ENCODE data around the gene KIAA0930.
"Not testable (repeated sequence)": the region's sequence is repeated elsewhere in the genome, so short reads cannot be mapped to it uniquely, and the experiment has no call there.

KIAA0930 gene

DNA sequence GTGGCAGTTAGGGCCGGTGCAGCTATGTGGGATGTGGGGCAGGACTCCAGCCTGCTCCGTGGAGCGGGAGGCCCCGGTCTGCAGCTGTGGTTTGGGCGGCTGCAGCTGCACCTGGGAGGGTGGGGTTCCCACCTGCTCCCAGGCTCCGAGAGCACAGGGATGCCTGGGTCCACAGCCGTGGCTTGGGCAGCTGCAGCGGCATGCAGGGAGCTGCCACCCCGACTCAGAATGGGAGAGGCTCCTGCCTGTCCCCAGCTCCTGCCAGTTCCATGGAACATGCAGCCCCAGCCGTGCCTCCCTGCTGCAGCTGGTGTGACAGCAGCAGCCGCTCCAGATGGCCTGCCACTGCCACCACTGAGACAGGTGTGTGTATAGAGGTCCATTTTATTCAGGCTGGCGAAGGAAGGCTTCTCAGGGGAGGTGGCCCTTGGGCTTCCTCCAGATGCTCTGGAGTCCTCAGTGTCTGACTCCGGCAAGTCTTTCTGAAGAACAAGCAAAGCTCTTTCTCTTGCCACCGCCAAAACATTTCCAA lies 22.3 kb upstream of the KIAA0930 start:
- no peak for DNase-seq

DNA sequence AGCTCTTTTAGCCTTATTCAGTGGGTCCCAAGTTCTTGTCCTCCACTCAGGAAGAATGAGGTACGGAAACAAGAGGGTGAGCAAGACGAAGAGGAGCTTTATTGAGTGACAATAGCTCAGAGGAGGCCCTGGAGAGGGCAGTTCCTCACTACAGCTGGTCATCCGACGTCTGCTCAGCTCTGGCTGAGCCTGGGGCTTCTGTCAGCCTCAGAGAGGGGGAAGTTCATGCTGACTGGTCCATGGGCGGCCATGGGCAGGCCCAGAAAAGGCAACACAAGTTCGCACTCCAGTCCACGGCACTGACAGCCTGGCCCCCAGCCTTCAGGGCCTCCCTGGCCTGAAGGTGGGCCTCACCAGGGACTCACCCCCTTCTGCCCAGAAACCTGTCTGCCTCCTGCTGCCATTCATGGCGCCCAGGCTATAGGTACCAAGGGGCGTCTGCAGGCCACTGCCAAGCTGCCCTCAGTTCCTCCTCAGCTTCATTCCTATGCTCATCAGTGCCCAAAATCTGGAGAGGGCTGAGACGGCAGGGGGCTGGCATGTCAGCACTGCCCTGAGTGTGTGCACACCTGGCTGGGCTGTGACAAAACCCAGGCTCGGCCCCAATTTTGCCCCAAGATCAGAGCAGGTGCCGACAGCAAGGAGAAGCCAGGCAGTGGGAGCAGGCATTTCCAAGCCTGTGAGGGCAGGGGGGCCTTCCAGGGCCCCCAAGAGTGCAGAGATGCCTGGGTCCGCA lies 21.7 kb upstream of the KIAA0930 start:
- peak; percentile 27 for DNase-seq

- DNase-seq: no peak
These were observed 20.9 kb upstream of the KIAA0930 start for GRCh38 chr22:45261407-45262088.

DNA sequence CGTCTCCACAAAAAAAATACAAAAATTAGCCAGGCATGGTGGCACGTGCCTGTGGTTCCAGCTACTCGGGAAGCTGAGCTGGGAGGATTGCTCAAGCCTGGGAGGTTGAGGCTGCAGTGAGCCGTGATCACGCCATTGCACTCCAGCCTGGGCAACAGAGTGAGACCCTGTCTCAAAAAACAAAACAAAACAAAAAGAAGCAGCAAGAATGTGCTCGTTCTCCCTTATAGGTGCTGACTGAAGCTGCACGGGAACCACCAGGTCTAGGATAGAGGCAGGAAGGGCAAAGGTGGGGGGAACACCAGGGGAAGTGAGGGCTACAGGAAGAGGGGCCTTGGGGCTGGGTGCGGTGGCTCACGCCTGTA lies 19.7 kb upstream of the KIAA0930 start:
- not testable (repeated sequence) for DNase-seq

DNA sequence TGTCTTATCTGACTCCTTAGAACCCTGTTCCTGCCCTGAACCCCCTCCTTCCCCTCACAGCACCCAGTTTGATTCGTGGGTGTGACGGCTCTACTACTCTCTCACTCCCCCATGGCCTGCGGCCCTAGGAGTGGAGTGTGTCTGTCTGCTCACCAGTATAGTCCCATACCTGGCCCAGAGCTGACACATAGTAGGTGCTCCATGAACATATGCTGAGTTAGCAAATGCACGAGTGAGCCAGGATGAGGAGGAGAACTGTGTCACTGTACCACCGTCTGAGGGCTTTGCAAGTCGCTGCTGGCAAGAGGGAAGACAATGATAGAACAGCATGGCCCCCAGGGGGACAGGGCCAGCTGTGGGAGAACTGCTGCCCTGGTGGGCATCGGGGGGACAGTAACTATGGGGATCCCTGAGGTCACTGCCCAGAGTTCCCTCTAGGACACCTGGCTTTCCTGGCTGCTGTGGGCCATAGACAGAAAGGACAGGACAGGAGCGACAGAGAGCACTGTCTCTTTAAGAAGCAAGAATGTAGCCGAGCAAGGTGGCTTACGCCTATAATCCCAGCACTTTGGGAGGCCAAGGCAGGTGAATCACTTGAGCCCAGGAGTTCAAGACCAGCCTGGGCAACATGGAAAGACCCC lies 19.2 kb upstream of the KIAA0930 start:
- DNase-seq: no peak

- not testable (repeated sequence) for DNase-seq
These were observed 17.2 kb upstream of the KIAA0930 start for GRCh38 chr22:45257941-45258340.

- DNase-seq: no peak
These were observed 14.1 kb upstream of the KIAA0930 start for GRCh38 chr22:45254789-45255278.

GRCh38 chr22:45254388-45254787 lies 13.7 kb upstream of the KIAA0930 start:
- DNase-seq: no peak

DNA sequence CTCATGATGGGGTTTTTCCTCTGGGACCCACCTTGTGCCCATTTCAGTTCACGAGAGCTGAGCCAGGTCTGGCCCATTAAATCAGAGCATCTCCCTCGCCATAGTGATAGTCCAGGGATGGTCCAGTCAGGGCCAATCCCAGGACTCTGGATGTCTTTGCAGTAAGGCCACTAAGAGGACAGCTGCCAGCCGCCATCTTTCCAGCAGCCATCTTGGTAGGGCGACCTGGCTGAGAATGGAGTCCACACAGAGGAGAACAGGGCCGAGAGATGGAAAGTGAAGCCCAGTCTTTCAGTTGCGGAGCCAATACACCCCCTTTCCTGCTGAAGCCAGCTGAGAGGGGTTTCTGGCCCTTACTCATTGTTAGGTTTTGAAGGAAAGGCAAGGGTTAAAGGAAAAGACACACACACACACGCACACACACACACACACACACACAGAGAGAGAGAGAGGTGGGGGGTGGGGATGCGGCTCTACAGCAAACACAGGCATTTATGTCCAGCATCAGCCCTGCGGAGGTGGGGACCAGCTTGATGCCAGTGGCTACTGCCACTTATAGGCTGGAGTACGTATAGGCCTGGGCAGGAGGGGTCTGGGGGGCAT lies 12.4 kb upstream of the KIAA0930 start:
- DNase-seq: no peak

DNA sequence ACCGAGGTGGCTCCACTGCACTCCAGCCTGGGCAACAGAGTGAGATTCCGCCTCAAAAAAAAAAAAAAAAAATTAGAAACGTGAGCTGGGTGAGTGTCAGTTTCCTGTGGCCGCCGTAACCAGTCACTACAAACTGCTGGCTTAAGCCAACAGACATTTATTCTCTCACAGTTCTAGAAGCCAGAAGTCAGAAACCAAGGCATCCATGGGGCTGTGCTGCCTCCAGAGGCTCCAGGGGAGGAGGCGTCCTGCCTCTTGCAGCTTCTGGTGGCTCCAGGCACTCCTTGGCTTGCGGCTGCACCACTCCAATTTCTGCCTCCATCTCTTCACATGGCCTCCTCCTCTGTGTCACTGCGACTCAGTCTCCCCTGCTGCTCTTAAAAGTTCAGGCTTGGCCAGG lies 11.1 kb upstream of the KIAA0930 start:
- no peak for DNase-seq

DNA sequence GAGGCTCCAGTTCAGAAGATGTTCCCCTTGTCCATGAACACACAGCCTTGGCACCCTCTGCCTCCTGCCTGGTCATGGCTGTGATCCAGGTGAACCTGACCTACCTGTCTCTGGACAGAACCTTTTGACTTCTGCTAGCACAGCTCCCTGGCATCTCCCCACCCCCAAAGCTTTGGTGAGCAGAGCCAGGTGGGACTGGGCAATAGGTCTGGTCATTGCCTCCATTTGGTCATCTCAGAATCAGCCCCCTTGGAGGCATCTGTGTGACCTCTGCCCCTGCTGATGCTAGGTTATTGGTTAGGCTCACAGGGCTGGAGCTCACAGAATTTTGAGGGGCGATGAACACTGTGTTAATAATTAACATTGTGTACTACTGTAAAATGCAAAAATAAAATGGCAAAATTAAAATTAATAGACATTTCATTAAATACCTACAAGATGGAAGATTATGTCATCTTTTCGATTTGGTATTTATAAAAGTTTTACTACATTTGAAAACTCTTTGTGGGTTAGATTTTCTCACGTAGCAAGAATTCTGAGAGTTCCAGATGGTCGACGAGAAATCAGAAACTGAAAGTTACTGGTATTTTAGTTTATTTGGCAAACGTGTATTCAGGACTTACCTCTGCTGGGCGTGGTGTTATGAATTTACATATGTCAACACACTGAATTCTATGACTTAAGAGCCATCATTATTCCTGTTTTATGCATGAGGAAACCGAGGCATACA lies 8.3 kb upstream of the KIAA0930 start:
- DNase-seq: no peak

GRCh38 chr22:45246060-45246985 lies 5.6 kb upstream of the KIAA0930 start:
- DNase-seq: no peak

DNA sequence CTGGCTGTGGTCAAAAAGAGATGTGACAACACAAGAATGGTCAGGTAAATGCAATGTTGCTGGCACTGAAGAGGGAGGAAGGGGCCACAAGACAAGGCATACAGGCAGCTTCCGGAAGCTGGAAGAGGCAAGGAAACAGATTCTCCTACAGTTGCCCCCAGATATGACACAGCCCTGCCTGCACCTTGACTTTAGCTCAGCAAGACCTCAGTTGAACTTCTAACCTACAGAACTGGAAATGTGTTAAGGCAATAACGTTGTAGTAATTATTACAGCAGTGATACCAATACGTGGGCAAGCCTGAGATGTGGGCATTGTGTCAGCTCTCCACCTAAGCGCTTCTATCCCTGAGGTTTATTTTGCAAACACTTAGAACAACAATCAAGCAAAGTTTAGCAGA lies 4.2 kb upstream of the KIAA0930 start:
- DNase-seq: no peak

GRCh38 chr22:45242778-45243191 lies 2.1 kb upstream of the KIAA0930 start:
- DNase-seq: peak; percentile 22

DNA sequence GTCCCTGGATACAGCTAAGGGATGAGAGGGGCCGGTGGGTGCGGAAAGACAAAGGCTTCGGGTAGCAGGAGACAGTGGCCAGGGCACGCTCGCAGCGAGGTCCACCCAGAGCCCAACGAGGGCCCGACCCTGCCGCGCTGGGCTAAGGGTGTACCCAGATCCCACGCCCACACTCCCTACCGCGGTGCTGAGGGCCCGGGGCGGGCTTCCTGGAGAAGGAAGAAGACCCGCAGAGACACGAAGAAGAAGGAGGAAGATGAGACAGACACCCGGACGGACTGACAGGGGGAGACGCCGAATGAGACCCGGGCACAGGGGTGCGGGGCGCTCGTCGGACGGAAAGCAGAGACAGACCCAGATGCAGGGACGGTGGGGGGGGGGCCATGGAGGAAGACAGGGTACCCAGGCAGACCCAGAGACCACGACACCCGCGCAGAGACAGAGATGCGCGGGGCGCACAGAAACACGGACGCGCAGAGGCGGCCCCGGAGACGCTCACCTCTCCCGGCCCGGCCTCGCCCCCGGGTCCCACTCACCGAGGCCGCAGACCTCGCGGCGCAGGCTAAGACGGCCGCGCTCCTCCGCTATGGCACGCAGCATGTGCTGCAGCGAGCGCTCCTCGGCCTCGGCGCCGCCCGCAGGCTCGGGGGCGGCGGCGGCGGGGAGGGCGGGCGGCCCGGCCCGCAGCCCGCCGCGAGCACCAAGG lies 437 bp downstream of the KIAA0930 start:
- DNase-seq: no peak

DNA sequence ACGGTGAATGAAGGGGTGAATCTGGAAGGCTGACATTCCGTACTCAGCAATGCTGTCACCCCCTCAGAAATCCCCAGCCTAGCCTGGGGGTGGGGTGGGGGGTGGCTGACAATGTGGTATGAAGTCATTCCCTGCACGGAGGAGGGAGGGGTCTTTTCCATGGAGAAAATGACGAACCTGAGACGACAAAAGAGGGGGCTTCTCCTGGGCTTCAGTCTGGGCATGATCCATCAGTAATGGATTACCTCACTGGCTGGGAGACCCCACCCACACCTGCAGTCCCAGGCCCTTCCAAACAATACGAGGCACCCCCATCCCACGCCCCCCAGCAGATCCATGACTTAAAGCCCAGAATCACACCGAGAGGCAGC lies 1.0 kb downstream of the KIAA0930 start:
- DNase-seq: no peak

DNA sequence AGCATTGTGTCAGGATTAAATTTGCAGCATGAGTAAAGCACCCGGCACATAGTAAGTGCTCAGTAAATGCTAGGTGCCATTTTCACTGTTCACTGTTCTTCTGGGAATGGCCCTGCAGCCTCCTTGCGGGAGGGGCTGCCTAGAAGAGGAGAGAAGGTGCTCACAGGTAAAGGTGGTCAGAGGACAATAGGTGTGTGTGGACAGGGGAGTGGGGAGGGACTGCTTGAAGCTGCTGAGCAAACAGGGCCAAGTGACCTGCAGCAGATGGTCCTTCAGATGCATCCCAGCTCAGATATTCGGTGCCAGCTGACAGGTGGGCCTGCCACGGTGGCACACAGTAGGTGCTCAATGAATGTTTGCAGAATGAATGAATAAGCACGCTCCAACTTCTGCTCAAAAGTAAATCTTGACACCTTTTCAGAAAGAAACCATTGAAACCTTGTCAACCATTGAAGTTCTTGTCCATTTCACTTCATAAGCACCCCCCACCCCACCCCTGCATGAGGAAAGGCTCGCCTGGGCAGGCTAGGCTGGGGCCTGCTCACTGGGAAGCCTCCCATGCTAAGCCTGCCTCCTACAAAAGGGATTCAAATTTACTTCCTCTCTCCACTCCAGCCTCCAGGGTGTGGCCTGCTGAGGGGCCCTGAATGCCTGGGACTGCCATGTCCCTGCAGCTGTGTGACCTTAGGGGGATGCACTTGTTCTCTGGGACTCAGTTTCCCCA lies 1.6 kb downstream of the KIAA0930 start:
- DNase-seq: no peak

GRCh38 chr22:45238076-45238956 lies 2.4 kb downstream of the KIAA0930 start:
- no peak for DNase-seq

Data from CD4-positive, alpha-beta T cell treated with Interferon gamma for 1 hour (primary cell).